HG02973 (cell line): ENCODE measurements around the gene PTGS1.

Source experiments
- ATAC-seq: cut with Tn5 transposase; IDR thresholded peaks from one replicate; pipeline ENCODE4 v1.9.1; 2021; ENCODE audit warnings: moderate library complexity; ENCODE audit not compliant: unreplicated experiment

PTGS1 gene

GRCh38 chr9:122372856-122373845 lies 2.3 kb downstream of the PTGS1 start:
- ATAC-seq = no peak

GRCh38 chr9:122374885-122375420 lies 4.1 kb downstream of the PTGS1 start:
- no peak for ATAC-seq

DNA sequence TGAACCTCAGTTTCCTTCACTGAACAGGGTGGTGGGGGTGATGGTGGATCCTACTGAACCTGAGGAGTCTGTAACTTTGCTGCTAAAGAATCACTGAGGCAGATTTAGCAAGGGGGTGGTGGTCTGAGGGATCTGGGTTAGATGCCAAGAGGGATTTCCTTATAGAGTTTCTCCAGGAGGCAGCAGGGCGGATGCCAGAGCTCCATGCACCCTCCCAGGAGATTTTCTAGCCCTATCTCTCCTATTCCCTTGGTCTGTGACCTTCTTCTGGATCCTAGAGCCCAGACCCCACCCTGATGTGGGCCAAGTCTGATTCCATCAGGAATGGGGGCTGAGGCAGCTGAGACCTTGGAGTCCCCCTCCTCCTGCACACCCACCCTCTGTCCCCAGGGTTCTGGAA lies 6.0 kb downstream of the PTGS1 start:
- ATAC-seq = no peak

DNA sequence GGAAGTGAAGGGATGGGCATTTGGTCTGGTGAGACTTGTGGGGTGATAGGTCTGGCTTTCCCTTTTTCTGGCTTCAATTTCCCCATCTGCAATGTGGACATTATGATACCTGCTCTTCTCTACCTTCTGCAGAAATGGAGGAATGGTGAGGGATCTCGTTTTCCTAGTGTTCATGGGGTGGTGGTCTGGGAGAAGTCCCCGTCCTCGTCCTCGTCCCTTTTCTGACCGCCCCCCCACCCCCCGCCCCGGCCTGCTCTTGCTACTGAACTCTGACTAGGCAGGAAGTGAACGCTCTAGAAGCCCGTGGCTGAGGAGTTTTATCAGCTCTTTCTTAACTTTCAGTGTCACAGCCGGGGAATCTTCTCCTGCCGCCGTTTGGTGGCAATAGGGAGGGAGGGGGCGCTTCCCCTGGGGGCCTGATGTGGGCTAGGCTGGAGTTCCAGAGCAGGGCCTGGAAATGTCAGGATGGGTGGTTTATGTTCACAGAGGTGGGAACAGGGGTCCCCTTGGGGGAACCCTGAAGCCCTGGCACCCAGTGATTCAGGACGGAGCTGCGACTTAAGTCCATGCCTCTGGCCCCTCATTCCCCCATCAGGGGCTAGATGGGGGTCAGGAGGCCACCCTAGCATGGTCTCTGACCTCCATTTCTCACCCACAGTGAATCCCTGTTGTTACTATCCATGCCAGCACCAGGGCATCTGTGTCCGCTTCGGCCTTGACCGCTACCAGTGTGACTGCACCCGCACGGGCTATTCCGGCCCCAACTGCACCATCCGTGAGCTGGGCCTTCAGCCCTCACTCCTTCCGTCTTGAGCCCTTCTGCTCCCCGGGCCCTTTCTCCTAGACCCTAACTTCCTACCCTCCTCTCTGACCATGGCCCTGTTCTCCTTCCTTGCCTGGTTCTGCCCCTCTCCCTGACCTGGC lies 6.7 kb downstream of the PTGS1 start:
- no peak for ATAC-seq

DNA sequence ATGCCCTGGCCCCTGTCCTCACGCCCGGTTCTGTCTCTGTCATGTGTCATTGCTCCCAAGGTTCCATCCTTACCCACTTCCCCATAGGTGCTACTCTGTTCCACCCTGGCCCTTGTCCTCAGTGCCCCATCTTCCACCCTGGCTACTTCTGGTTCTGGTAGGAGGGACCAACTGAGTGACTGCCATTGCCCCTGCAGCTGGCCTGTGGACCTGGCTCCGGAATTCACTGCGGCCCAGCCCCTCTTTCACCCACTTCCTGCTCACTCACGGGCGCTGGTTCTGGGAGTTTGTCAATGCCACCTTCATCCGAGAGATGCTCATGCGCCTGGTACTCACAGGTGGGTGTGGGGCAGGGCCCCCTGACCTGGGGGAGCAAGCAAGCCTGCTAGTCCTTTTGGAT lies 7.4 kb downstream of the PTGS1 start:
- ATAC-seq = no peak

DNA sequence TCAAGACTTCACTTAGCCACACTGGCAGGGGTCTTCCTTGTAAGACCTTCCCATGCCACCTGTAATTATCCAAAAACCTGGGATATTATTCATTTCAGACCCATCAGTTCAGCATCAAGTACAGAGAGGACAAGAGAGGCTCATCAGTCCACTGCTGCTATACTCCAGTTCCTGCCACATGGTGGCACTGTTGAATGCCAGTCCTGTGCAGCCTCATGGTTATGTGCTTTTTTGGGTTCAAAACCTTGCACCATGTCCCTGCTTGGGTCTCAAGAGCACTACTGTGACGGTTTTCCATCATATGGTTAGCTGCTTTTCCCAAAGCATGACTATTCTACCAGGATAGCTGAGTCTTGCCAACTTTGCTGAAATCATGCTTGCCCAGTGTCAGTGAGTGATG lies 8.5 kb downstream of the PTGS1 start:
- no peak for ATAC-seq

- ATAC-seq = no peak
Measured at GRCh38 chr9:122380293-122380692, 9.5 kb downstream of the PTGS1 start.

GRCh38 chr9:122381206-122381950 lies 10.6 kb downstream of the PTGS1 start:
- no peak for ATAC-seq

GRCh38 chr9:122382901-122383850 lies 12.4 kb downstream of the PTGS1 start:
- ATAC-seq = no peak

- ATAC-seq = no peak
Measured at GRCh38 chr9:122383992-122384461, 13.2 kb downstream of the PTGS1 start.

DNA sequence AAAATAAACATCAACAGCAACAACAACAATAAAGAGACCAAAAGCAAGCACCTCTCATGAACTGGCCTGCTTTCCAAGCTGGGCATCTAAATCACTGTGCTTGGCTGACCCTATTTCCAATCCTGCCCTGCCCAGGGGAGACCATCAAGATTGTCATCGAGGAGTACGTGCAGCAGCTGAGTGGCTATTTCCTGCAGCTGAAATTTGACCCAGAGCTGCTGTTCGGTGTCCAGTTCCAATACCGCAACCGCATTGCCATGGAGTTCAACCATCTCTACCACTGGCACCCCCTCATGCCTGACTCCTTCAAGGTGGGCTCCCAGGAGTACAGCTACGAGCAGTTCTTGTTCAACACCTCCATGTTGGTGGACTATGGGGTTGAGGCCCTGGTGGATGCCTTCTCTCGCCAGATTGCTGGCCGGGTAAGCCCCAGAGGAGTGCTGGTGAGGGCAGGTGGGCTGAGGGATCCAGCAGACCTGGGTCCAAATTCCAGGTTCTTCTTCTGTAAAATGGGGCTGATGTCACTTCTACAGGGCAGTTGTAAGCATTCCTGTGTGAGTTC lies 15.6 kb downstream of the PTGS1 start:
- no peak for ATAC-seq

DNA sequence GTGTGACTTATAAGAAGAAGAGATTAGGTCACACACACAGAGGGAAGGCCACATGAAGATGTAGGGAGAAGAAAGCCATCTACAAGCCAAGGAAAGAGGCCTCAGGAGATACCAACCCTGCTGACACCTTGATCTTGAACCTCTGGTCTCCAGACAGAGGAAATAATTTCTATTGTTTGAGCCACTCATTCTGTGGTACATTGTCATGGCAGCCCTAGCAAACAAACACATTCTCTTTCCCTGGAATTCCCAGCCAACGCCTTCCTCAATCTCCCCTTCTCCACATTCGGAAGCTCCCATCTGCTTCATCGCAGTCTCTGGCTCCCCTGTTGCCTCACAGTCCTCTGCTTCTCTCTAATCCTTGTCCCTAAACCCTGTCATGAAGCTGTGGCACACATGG lies 16.7 kb downstream of the PTGS1 start:
- ATAC-seq = no peak

- ATAC-seq = no peak
Measured at GRCh38 chr9:122389195-122389594, 18.4 kb downstream of the PTGS1 start.

DNA sequence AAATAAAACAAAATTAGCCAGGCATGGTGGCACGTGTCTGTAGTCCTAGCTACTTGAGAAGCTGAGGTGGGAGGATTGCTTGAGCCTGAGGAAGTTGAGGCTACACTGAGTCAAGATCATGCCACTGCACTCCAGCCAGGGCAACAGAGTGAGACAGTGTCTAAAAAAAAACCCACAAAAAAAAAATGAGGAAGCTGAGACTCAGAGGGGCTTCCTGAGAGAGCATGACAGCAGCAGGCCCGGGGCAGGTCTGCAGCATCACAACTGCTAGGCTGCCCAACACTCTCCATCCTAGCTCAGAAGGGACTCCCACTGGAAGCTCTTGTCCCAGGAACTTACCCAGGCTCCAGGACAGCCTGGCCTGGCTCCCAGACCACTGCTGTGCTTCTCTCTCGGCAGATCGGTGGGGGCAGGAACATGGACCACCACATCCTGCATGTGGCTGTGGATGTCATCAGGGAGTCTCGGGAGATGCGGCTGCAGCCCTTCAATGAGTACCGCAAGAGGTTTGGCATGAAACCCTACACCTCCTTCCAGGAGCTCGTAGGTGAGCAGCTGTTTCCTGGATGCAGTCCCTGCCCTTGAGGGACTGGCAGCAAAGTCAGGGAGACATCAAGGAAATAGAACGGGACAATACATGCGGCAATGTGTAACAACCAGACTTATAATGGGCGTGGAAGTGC lies 19.1 kb downstream of the PTGS1 start:
- ATAC-seq = peak; percentile 66

DNA sequence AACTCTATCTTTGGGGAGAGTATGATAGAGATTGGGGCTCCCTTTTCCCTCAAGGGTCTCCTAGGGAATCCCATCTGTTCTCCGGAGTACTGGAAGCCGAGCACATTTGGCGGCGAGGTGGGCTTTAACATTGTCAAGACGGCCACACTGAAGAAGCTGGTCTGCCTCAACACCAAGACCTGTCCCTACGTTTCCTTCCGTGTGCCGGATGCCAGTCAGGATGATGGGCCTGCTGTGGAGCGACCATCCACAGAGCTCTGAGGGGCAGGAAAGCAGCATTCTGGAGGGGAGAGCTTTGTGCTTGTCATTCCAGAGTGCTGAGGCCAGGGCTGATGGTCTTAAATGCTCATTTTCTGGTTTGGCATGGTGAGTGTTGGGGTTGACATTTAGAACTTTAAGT lies 21.5 kb downstream of the PTGS1 start:
- ATAC-seq = no peak

DNA sequence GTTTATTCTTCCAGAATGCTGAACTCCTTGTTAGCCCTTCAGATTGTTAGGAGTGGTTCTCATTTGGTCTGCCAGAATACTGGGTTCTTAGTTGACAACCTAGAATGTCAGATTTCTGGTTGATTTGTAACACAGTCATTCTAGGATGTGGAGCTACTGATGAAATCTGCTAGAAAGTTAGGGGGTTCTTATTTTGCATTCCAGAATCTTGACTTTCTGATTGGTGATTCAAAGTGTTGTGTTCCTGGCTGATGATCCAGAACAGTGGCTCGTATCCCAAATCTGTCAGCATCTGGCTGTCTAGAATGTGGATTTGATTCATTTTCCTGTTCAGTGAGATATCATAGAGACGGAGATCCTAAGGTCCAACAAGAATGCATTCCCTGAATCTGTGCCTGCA lies 21.9 kb downstream of the PTGS1 start:
- no peak for ATAC-seq

- no peak for ATAC-seq
Measured at GRCh38 chr9:122393284-122393983, 22.6 kb downstream of the PTGS1 start.
